22Rv1 (cell line): ENCODE results near the gene CDC20.

Source experiments
- ZFX ChIP-seq: fragments of 450-650 bp; IDR thresholded peaks from 2 replicates; pipeline ENCODE4 v1.6.1; 2017; ENCODE audit warnings: antibody characterized with exemption, borderline replicate concordance
- TF ChIP-seq, protein P1 (sequence below): fragments of 450-650 bp; IDR thresholded peaks from 2 replicates; pipeline ENCODE4 v1.5.1; 2017; ENCODE audit warnings: mild to moderate bottlenecking

DNA sequence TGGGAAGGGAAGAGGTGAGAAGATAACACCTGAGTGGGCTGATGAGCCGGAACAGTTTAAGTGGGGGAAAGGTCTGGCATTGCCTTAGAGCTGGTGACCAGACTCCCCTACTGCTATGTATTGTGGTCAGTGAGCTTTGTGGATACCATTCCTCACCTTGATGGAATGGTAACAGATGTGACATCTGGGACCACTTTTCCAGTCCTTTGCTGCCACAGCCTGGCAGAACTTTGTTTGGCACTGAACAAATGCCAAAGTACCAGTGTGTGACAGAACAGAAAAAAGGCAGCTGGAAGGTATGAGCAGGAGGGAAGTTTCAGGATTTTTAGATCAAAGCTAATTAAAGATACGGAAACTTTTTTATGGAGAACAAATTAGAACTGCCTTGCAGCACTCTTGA is 24.7 kb downstream of the CDC20 start:
- TF ChIP-seq, protein P1, sequence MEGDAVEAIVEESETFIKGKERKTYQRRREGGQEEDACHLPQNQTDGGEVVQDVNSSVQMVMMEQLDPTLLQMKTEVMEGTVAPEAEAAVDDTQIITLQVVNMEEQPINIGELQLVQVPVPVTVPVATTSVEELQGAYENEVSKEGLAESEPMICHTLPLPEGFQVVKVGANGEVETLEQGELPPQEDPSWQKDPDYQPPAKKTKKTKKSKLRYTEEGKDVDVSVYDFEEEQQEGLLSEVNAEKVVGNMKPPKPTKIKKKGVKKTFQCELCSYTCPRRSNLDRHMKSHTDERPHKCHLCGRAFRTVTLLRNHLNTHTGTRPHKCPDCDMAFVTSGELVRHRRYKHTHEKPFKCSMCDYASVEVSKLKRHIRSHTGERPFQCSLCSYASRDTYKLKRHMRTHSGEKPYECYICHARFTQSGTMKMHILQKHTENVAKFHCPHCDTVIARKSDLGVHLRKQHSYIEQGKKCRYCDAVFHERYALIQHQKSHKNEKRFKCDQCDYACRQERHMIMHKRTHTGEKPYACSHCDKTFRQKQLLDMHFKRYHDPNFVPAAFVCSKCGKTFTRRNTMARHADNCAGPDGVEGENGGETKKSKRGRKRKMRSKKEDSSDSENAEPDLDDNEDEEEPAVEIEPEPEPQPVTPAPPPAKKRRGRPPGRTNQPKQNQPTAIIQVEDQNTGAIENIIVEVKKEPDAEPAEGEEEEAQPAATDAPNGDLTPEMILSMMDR = peak; percentile 19; the same call in 1 of the 2 replicates
- TF ChIP-seq ZFX = no peak
